A673 (cell line): ENCODE results near the gene KIF24.

Experiments used
- EZH2 ChIP-seq: fragments of 200-600 bp; sonication (generic); IDR thresholded peaks from 2 replicates; pipeline ENCODE4 v1.6.1; 2017; ENCODE audit warnings: borderline replicate concordance, low read depth, mild to moderate bottlenecking, mixed read lengths, antibody characterized with exemption, low read length; ENCODE audit not compliant: poor library complexity, severe bottlenecking
- TF ChIP-seq, protein P1 (sequence below): fragments of 300-800, 200-600 bp; sonication (generic); conservative IDR thresholded peaks from 2 replicates; pipeline ENCODE4 v1.5.1; 2017; ENCODE audit warnings: low read depth, mild to moderate bottlenecking, antibody characterized with exemption, low read length, moderate library complexity, mixed read lengths

DNA sequence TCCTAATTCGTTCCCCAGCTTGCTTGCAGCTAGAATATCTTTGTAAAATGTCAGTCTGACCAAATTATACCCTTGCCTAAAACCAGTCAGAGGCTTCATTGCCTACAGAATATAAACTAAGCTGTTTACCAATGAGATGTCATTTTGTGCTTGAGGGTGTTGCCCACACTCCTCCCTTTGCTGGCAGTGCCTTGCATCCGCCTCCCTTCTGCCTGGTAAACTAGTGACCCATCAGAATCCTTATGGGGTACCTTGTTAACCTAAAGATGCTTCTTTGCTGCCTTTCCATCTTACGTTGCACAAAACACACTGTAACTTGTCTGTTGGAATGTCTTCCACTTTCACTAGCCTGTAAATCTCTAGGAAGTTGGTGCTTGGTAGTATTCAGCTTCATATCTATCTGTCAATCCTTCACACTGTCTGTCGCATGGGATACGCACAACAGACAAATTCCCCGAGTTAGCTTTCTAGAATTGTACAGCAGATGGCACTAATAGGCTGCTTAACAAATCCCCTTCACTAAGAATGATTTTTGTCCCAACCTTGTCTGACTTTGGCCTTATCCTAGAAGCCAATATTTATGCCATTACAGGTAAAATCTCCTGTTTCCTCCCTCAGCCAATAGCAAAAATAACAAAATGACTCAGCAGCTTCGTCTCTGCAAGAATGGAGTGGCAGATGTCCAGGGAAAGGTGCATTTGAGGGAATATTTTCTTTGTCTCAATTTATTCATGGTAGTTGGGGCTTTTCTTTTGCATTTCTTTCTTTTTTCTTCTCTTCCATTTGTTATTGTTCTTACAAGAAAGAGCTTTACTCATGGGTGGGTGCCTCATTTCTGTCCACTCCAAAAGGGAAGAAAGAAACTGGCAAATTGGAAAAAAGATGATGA is 3.3 kb upstream of the KIF24 start:
- TF ChIP-seq, protein P1, sequence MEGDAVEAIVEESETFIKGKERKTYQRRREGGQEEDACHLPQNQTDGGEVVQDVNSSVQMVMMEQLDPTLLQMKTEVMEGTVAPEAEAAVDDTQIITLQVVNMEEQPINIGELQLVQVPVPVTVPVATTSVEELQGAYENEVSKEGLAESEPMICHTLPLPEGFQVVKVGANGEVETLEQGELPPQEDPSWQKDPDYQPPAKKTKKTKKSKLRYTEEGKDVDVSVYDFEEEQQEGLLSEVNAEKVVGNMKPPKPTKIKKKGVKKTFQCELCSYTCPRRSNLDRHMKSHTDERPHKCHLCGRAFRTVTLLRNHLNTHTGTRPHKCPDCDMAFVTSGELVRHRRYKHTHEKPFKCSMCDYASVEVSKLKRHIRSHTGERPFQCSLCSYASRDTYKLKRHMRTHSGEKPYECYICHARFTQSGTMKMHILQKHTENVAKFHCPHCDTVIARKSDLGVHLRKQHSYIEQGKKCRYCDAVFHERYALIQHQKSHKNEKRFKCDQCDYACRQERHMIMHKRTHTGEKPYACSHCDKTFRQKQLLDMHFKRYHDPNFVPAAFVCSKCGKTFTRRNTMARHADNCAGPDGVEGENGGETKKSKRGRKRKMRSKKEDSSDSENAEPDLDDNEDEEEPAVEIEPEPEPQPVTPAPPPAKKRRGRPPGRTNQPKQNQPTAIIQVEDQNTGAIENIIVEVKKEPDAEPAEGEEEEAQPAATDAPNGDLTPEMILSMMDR = peak; percentile 70
- TF ChIP-seq EZH2 = no peak
